ENCODE measurements around the gene ARHGEF7.

DNA sequence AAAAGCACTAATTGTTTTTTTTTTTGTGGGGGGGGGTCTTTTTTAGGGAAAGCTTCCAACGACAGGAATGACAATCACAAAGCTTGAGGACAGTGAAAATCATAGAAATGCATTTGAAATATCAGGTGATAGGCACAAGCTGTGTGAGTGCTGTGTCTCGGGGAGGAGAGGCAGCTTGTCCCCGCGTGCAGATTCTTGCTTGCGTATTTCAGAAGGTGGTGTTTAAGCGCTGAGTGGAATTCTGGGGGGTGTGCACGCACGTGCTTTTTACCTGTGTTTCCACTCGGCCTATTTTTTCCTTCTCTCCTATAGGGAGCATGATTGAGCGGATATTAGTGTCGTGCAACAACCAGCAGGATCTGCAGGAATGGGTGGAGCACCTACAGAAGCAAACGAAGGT, 165.1 kb downstream of the ARHGEF7 start:
- TF ChIP-seq CTCF (IDR thresholded peaks at IDR 0.05) (no peak), POLR2A (IDR thresholded peaks at IDR 0.05) (no peak)

Measured in thyroid gland (tissue), 4 donors.